ENCODE measurements around the gene LAMB4.

LAMB4 gene

DNA sequence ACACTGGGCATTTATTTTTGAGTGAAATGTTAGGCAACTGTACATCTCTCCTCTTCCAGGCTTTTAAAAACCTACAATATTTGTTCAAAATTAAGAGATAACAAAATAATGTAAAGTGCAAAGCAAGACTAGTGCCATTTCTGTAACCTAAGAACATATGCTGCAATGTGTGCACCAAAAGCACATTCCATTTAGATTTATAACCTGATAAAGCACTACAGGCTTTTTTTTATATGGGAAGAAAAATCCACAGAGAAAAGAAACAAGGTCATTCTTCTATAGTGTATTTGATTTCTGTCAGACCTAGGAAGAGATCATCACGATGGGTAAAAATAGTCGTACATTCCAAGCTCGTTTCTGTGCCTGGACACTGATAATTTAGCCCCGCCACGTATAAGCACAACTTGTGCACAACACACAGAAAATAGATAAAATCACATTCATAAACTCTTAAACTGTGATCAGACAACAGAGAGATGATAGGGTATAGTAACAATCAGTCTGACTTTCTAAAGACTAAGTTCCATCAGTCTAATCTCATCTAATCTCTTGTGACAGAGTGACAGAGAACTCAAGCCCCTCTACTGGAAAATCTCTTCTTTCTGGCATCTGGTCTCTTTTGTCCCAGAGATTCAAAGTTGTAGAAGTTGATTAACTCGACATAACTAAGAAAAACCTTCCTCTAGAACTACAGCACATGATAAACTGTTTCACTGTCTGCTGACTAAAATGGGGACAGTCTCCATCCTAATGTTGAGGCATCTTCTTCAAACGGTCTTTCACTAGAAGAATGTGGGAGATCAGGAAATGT is 133.9 kb downstream of the LAMB4 start:
- no peak for TF ChIP-seq CTBP1 (IDR thresholded peaks at IDR 0.05; ENCODE audit: borderline replicate concordance)
- TF ChIP-seq FOXK2 (IDR thresholded peaks at IDR 0.05), result no peak
- TF ChIP-seq LEF1 (IDR thresholded peaks at IDR 0.05; ENCODE audit: borderline replicate concordance), result no peak
- TF ChIP-seq BHLHE40 (IDR thresholded peaks at IDR 0.05; ENCODE audit: borderline replicate concordance), result no peak
- CTCF ChIA-PET, result no interaction called here
- POLR2A ChIA-PET, result no interaction called here
- DNase-seq (ENCODE audit: extremely low spot score), result no peak

DNA sequence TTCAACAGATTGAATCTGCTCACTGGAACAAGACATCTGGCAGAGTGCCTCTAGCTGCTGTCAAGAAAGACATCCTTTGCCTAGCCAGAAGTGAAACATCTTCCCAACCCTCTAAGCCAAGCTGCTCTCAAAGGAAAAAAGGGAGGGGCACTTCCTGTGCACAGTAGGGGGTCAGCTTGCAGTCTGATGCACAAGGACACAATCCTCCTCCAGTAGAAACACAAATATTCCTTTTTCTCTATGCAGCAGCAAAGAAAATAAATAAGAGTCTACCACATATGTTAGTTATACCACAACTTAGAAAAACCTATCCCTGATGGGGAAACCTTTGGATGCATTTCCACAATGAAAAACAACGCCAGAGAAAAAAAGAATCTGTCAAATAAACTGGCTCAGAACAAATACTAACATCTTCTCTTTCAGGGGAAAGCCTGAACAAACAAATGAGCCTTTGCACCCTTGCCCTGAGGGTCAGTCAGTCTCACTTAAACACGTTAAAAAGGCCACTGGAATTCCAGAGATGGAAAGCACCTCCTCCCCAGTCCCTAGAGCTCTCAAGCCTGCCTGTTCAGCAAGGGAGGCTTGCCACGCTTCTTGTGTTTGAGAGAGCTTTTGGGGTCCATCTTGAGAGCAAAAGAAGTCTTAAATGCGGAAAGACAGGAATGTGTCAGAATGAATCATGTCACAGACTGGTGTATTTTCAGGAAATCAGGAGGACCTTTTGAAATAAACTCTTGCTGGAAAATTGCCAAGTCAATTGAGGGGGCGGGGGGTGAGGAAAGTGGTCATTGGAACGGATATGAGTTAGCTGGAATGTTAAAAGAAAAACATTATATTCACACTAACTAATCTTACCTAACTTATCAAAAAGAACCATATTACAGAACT is 134.7 kb downstream of the LAMB4 start:
- no peak for TF ChIP-seq FOXK2 (IDR thresholded peaks at IDR 0.05)
- TF ChIP-seq BHLHE40 (IDR thresholded peaks at IDR 0.05; ENCODE audit: borderline replicate concordance), result no peak
- TF ChIP-seq TARDBP (IDR thresholded peaks at IDR 0.05), result no peak
- TF ChIP-seq, protein P1, sequence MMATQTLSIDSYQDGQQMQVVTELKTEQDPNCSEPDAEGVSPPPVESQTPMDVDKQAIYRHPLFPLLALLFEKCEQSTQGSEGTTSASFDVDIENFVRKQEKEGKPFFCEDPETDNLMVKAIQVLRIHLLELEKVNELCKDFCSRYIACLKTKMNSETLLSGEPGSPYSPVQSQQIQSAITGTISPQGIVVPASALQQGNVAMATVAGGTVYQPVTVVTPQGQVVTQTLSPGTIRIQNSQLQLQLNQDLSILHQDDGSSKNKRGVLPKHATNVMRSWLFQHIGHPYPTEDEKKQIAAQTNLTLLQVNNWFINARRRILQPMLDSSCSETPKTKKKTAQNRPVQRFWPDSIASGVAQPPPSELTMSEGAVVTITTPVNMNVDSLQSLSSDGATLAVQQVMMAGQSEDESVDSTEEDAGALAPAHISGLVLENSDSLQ (IDR thresholded peaks at IDR 0.05), result no peak
- TF ChIP-seq LEF1 (IDR thresholded peaks at IDR 0.05; ENCODE audit: borderline replicate concordance), result no peak
- no peak for TF ChIP-seq NFRKB (IDR thresholded peaks at IDR 0.05)
- no peak for TF ChIP-seq SP1 (IDR thresholded peaks at IDR 0.05)
- TF ChIP-seq FOXM1 (IDR thresholded peaks at IDR 0.05; ENCODE audit: borderline replicate concordance), result no peak
- no peak for TF ChIP-seq L3MBTL2 (conservative IDR thresholded peaks at IDR 0.05)
- TF ChIP-seq ZNF384 (IDR thresholded peaks at IDR 0.05), result no peak
- TF ChIP-seq HDGF (IDR thresholded peaks at IDR 0.05; ENCODE audit: borderline replicate concordance), result no peak
- TF ChIP-seq ARNT (IDR thresholded peaks at IDR 0.05), result no peak
- no peak for TF ChIP-seq SUZ12 (IDR thresholded peaks at IDR 0.05)
- ChIA-PET CTCF (interaction anchor here (0.8 kb wide), 1 partner anchor 10 kb away, joined by 3 read pairs; no protein-coding TSS in a partner anchor), POLR2A (no interaction called here)
- peak; percentile 60 for DNase-seq (ENCODE audit: extremely low spot score)

DNA sequence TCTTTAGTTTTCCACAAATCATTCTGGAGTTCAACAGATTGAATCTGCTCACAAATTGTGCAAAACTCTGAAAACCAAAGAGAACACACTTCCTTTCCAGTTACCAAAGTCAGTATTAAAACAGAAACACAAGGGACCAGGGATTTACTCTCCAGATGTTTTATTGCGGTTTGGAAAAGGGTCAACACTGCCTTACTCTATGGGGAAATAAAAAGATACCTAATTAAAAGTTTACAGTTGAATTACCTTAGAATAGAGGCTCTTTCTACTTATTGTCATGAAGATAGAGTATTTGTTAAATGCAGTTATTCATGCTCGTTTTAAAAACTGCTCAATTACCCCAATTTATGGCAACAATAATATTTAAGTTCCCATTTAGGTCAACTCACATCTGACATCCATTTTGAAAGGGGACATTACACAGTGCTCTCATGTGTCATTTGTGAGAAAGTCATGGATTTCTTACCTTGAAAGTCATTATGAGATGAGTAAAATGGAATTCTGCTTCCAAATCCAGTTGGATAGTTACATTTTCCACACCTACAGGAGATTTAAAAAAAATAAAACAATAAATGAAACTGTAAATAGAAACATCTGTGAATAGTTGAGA is 135.6 kb downstream of the LAMB4 start:
- TF ChIP-seq, protein P1 (IDR thresholded peaks at IDR 0.05), result no peak
- no peak for TF ChIP-seq ELF4 (IDR thresholded peaks at IDR 0.05)
- no peak for TF ChIP-seq CTBP1 (IDR thresholded peaks at IDR 0.05; ENCODE audit: borderline replicate concordance)
- TF ChIP-seq FOXK2 (IDR thresholded peaks at IDR 0.05), result no peak
- no peak for TF ChIP-seq SP1 (IDR thresholded peaks at IDR 0.05)
- no peak for TF ChIP-seq FOXA1 (IDR thresholded peaks at IDR 0.05)
- TF ChIP-seq L3MBTL2 (conservative IDR thresholded peaks at IDR 0.05), result no peak
- no peak for TF ChIP-seq FOXM1 (IDR thresholded peaks at IDR 0.05; ENCODE audit: borderline replicate concordance)
- no peak for TF ChIP-seq BHLHE40 (IDR thresholded peaks at IDR 0.05; ENCODE audit: borderline replicate concordance)
- no peak for TF ChIP-seq HDGF (IDR thresholded peaks at IDR 0.05; ENCODE audit: borderline replicate concordance)
- TF ChIP-seq NFRKB (IDR thresholded peaks at IDR 0.05), result no peak
- TF ChIP-seq ARNT (IDR thresholded peaks at IDR 0.05), result no peak
- POLR2A ChIA-PET, result interaction anchor here (1.3 kb wide), 1 partner anchor 22 kb away, joined by 4 read pairs; no protein-coding TSS in a partner anchor
- CTCF ChIA-PET, result interaction anchor here (0.8 kb wide), 1 partner anchor 11 kb away, joined by 3 read pairs; no protein-coding TSS in a partner anchor
- no peak for DNase-seq (ENCODE audit: extremely low spot score)

DNA sequence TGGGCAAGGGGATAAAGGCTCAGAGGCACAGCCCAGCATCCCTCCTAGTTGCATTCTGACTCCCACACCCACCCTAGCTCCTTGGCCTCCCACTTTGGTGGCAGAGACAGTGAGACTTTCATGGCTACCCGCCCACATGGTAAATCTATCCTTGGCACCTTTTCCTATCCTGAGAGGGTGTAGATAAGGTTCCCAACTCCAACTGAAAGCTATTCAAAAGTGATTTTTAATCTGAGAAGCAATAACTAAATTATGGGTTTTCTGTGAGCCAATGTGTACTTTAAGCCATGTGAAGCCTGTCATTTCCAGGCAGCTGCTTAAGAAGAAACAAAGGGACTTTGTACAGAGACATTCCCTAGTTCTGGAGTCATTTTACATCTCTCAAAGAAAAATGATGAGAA is 136.3 kb downstream of the LAMB4 start:
- no peak for TF ChIP-seq ELF4 (IDR thresholded peaks at IDR 0.05)
- TF ChIP-seq SP1 (IDR thresholded peaks at IDR 0.05), result no peak
- TF ChIP-seq ZNF384 (IDR thresholded peaks at IDR 0.05), result no peak
- no peak for TF ChIP-seq HDGF (IDR thresholded peaks at IDR 0.05; ENCODE audit: borderline replicate concordance)
- TF ChIP-seq NFRKB (IDR thresholded peaks at IDR 0.05), result no peak
- no peak for TF ChIP-seq L3MBTL2 (conservative IDR thresholded peaks at IDR 0.05)
- TF ChIP-seq LEF1 (IDR thresholded peaks at IDR 0.05; ENCODE audit: borderline replicate concordance), result no peak
- no peak for TF ChIP-seq ARNT (IDR thresholded peaks at IDR 0.05)
- no peak for TF ChIP-seq SUZ12 (IDR thresholded peaks at IDR 0.05)
- TF ChIP-seq TARDBP (IDR thresholded peaks at IDR 0.05), result no peak
- TF ChIP-seq, protein P1 (IDR thresholded peaks at IDR 0.05), result no peak
- TF ChIP-seq FOXM1 (IDR thresholded peaks at IDR 0.05; ENCODE audit: borderline replicate concordance), result no peak
- TF ChIP-seq BHLHE40 (IDR thresholded peaks at IDR 0.05; ENCODE audit: borderline replicate concordance), result no peak
- no peak for TF ChIP-seq FOXK2 (IDR thresholded peaks at IDR 0.05)
- no peak for TF ChIP-seq FOXA1 (IDR thresholded peaks at IDR 0.05)
- TF ChIP-seq CTBP1 (IDR thresholded peaks at IDR 0.05; ENCODE audit: borderline replicate concordance), result no peak
- POLR2A ChIA-PET, result interaction anchor here (1.3 kb wide), 1 partner anchor 22 kb away, joined by 4 read pairs; no protein-coding TSS in a partner anchor
- DNase-seq (ENCODE audit: extremely low spot score), result no peak
- CTCF ChIA-PET, result no interaction called here

DNA sequence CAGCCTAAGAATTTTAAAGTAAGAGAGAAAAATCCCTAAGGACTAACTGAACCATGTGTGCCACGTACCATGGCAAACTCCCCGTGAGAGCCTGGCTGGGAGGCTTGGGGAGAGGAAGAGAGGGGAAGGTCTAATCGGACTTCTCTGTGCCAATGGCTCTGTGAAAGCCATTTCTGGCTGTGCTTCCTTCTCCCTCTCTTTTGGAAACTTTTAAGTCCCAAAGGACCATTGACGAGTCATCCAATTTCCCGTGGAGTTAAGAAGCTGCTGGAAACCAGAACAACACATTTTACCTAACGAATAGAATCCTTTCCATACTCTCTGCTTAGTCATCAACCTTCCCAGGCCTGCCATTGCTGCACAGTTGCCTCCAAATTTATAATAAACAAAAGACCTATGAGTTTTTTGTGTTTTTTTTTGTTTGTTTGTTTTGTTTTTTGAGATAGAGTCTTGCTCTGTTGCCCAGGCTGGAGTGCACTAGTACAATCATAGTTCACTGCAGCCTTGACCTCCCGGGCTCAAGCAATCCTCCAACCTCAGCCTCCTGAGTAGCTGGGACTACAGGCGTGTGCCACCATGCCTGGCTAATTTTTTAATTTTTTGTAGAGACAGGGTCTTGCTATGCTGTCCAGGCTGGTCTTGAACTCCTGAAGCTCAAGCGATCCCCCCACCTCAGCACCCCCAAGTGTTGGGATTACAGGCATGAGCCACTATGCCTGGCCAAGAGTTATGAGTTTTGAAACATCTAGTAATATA is 140.4 kb downstream of the LAMB4 start:
- ChIA-PET CTCF (no interaction called here), POLR2A (no interaction called here)
- TF ChIP-seq L3MBTL2 (conservative IDR thresholded peaks at IDR 0.05), result no peak
- no peak for TF ChIP-seq BHLHE40 (IDR thresholded peaks at IDR 0.05; ENCODE audit: borderline replicate concordance)
- no peak for TF ChIP-seq SUZ12 (IDR thresholded peaks at IDR 0.05)
- TF ChIP-seq TARDBP (IDR thresholded peaks at IDR 0.05), result no peak
- no peak for TF ChIP-seq ARNT (IDR thresholded peaks at IDR 0.05)
- no peak for TF ChIP-seq SP1 (IDR thresholded peaks at IDR 0.05)
- no peak for TF ChIP-seq FOXK2 (IDR thresholded peaks at IDR 0.05)
- TF ChIP-seq, protein P1 (IDR thresholded peaks at IDR 0.05), result no peak
- TF ChIP-seq FOXM1 (IDR thresholded peaks at IDR 0.05; ENCODE audit: borderline replicate concordance), result no peak
- TF ChIP-seq LEF1 (IDR thresholded peaks at IDR 0.05; ENCODE audit: borderline replicate concordance), result no peak
- TF ChIP-seq CTBP1 (IDR thresholded peaks at IDR 0.05; ENCODE audit: borderline replicate concordance), result no peak
- no peak for TF ChIP-seq HDGF (IDR thresholded peaks at IDR 0.05; ENCODE audit: borderline replicate concordance)
- TF ChIP-seq NFRKB (IDR thresholded peaks at IDR 0.05), result no peak
- TF ChIP-seq FOXA1 (IDR thresholded peaks at IDR 0.05), result no peak
- no peak for TF ChIP-seq ELF4 (IDR thresholded peaks at IDR 0.05)
- TF ChIP-seq ZNF384 (IDR thresholded peaks at IDR 0.05), result no peak
- DNase-seq (ENCODE audit: extremely low spot score), result no peak
